Endothelial cell of umbilical vein (primary cell): Measurements from ENCODE around the gene PDE6C. TPM values are rescaled to one million over a fixed set of nuclear protein-coding genes. Genes with fewer than 3 reads are reported as not detected.

Source experiments
- BruUV-seq: library from RNA; stranded (reverse); fragments of 400-500 nt; replicated peaks from 2 replicates; lab custom pipeline; 2021; lab: Mats Ljungman, UMichigan
- CTCF ChIA-PET: fragments of 300-600, 350-600 bp; sonication (Branson Sonifier 250); formaldehyde crosslinking; loops from one replicate; lab custom pipeline; 2021; ENCODE audit warnings: antibody characterized with exemption, inconsistent platforms; lab: Charles Lee
- POLR2A ChIA-PET: fragments of 300-600, 350-600 bp; sonication (Branson Sonifier 250); formaldehyde crosslinking; loops from one replicate; lab custom pipeline; 2021; ENCODE audit warnings: antibody characterized with exemption, inconsistent platforms; lab: Charles Lee
- DNase-seq: peaks from one replicate; pipeline ENCODE4 v3.0.0-alpha.2; 2011; ENCODE audit warnings: low read depth, low spot score
- FAIRE-seq: peaks from 2 replicates; lab custom pipeline; 2011; peaks lifted over from hg19 to GRCh38; lab: Jason Lieb, UNC
- H2AFZ ChIP-seq: 2 replicates; pipeline ENCODE4 v1.6.0; 2012; ENCODE audit warnings: low read depth, low read length, control low read depth, inconsistent platforms
- H3K27ac ChIP-seq: 2 replicates; pipeline ENCODE4 v1.5.1; 2011; ENCODE audit warnings: low read depth, mild to moderate bottlenecking, control low read depth, low read length, moderate library complexity; ENCODE audit not compliant: insufficient read depth
- H3K27me3 ChIP-seq, 2 experiments: 2 replicates each; pipeline versions ENCODE4 v1.6.0 to v1.6.1; 2011; ENCODE audit warnings: low read length in 2 of 2, mixed read lengths in 1 of 2; ENCODE audit not compliant: control insufficient read depth in 2 of 2, insufficient read depth in 2 of 2
- H3K36me3 ChIP-seq, 2 experiments: 2 replicates in 1 of 2; 3 replicates in 1 of 2; pipeline ENCODE4 v1.5.1; 2011; ENCODE audit warnings: low read length in 2 of 2, mild to moderate bottlenecking in 1 of 2, moderate library complexity in 1 of 2; ENCODE audit not compliant: control insufficient read depth in 2 of 2, insufficient read depth in 2 of 2; ENCODE audit errors: extremely low read depth in 1 of 2
- H3K4me1 ChIP-seq: 3 replicates; pipeline ENCODE4 v1.5.1; 2011; ENCODE audit warnings: mild to moderate bottlenecking, low read length; ENCODE audit not compliant: control insufficient read depth, insufficient read depth; ENCODE audit errors: extremely low read depth
- H3K4me2 ChIP-seq: 2 replicates; pipeline ENCODE4 v1.6.1; 2011; ENCODE audit warnings: low read length, control low read depth, mixed read lengths; ENCODE audit not compliant: insufficient read depth
- H3K4me3 ChIP-seq, 3 experiments: fragments of 200-600 bp in 1 of 3; sonication (generic), shearing (Covaris generic) in 1 of 3; replicated peaks in 1 of 3; 2 replicates each; pipeline ENCODE4 v1.5.1; 2011 to 2016; ENCODE audit warnings: control low read depth in 3 of 3, low read length in 3 of 3, mild to moderate bottlenecking in 2 of 3, inconsistent platforms in 1 of 3, low read depth in 1 of 3, moderate library complexity in 1 of 3; ENCODE audit not compliant: insufficient read depth in 1 of 3
- H3K79me2 ChIP-seq: 2 replicates; pipeline ENCODE4 v1.6.0; 2012; ENCODE audit warnings: low read length, inconsistent platforms; ENCODE audit not compliant: control insufficient read depth, insufficient read depth
- H3K9ac ChIP-seq: replicated peaks from 2 replicates; pipeline ENCODE3; 2011; ENCODE audit warnings: low read length, control low read depth; ENCODE audit not compliant: insufficient read depth; ENCODE audit errors: extremely low read depth
- H3K9me1 ChIP-seq: replicated peaks from 3 replicates; pipeline ENCODE4 v1.6.0; 2011; ENCODE audit warnings: mild to moderate bottlenecking, low read length; ENCODE audit not compliant: control insufficient read depth, insufficient read depth; ENCODE audit errors: extremely low read depth
- H3K9me3 ChIP-seq: replicated peaks from 2 replicates; pipeline ENCODE4 v1.5.1; 2012; ENCODE audit warnings: low read length, inconsistent platforms; ENCODE audit not compliant: control insufficient read depth, insufficient read depth
- H4K20me1 ChIP-seq: replicated peaks from 2 replicates; pipeline ENCODE3; 2011; ENCODE audit warnings: mild to moderate bottlenecking, low read length; ENCODE audit not compliant: control insufficient read depth, insufficient read depth; ENCODE audit errors: extremely low read depth
- CTCF ChIP-seq, 2 donors: IDR thresholded peaks; 1 replicate in 1 of 2; 2 replicates in 1 of 2; pipeline ENCODE4 v1.5.1; 2011; ENCODE audit warnings: low read length in 2 of 2, mild to moderate bottlenecking in 2 of 2, moderate library complexity in 2 of 2, control low read depth in 1 of 2, inconsistent platforms in 1 of 2, low read depth in 1 of 2; ENCODE audit not compliant: insufficient read depth in 1 of 2; ENCODE audit errors: extremely low read depth in 1 of 2
- FOS ChIP-seq: IDR thresholded peaks from 2 replicates; pipeline ENCODE4 v1.6.1; 2011; ENCODE audit warnings: mild to moderate bottlenecking, low read length, moderate library complexity, borderline replicate concordance; ENCODE audit not compliant: insufficient read depth
- JUN ChIP-seq: IDR thresholded peaks from 2 replicates; pipeline ENCODE4 v1.6.1; 2011; ENCODE audit warnings: borderline replicate concordance, low read depth; ENCODE audit not compliant: insufficient read length, insufficient read depth
- MAX ChIP-seq: IDR thresholded peaks from 2 replicates; pipeline ENCODE4 v1.6.1; 2011; ENCODE audit not compliant: insufficient read depth, insufficient read length
- MYC ChIP-seq: IDR thresholded peaks from one replicate; pipeline ENCODE4 v1.6.1; 2011; ENCODE audit warnings: mild to moderate bottlenecking, low read depth, low read length
- POLR2A ChIP-seq: IDR thresholded peaks from 2 replicates; pipeline ENCODE4 v1.6.1; 2012; ENCODE audit warnings: low read depth, mild to moderate bottlenecking, control low read depth, low read length
- dilution Hi-C: fragments of 300-500 bp; cut with MboI; formaldehyde crosslinking; loops from one replicate; pipeline ENCODE4 v1.15.0; 2019; ENCODE audit warnings: low sequenced_read_pairs; ENCODE audit not compliant: extremely low pct_ligation_motif_present
- intact Hi-C: fragments of 100-400 bp; cut with micrococcal nuclease; formaldehyde crosslinking; loops from one replicate; pipeline ENCODE4 v1.10.0; 2022
- polyA plus RNA-seq, 4 experiments: library from polyadenylated mRNA; depleted of rRNA in 3 of 4; stranded (reverse) in 3 of 4; unstranded in 1 of 4; fragments of >200 nt; gene quantifications; 2 replicates each; pipeline versions ENCODE4 v1.2.1 to v1.2.3, GENCODE V29; 2011 to 2012; ENCODE audit warnings: missing spikeins in 1 of 4
- total RNA-seq: library from RNA; stranded (reverse); gene quantifications from 2 replicates; pipeline ENCODE4 v1.2.3, GENCODE V29; 2021

The PDE6C gene
- total and polyA plus RNA-seq, 2 donors (not counting 3 experiments of a cell fraction or from before 2014, with no cell fraction given): not detected

DNA sequence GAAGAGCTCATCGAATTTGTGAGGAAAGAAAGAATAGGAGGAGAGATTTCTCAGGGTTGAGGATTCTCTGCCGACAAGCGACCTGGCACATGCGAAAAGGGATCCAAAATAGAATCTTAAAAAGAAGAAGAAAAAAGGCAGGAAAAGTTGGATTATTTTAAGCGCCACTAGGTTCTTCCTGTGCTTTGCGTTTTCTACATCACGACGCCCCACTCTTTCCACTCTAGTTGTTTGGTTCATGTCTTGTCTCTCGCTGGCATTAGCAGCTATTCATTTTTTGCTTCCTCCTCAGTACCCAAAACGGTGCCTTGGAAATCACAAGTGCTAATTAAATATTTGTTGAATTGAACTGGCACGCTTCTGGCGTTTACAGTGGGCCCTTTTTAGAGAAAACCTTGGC lies 90.7 kb downstream of the PDE6C start:
- Histone ChIP-seq H3K4me1 (peaks cover 9% of the 10 kb centered on the region), H3K27me3 (peaks cover 0 to 7% of the 10 kb centered on the region in 2 experiments), H3K79me2 (peaks cover 6% of the 10 kb centered on the region), H3K9me3 (no peaks in the 10 kb centered on the region), H3K27ac (peak overlapping the region; percentile 52), H3K36me3 (peaks cover 5% of the 10 kb centered on the region in 2 experiments), H3K9me1 (no peaks in the 10 kb centered on the region), H3K4me2 (peak overlapping the region; percentile 95), H2AFZ (peak overlapping the region; percentile 93), H3K9ac (peak overlapping the region; percentile 90), H4K20me1 (no peaks in the 10 kb centered on the region), H3K4me3 (peak overlapping the region; percentile 60 to 81 (median 68))
- TF ChIP-seq FOS: no peak
- TF ChIP-seq MYC: no peak
- no peak for TF ChIP-seq JUN
- no peak for TF ChIP-seq POLR2A
- no peak for TF ChIP-seq MAX
- TF ChIP-seq CTCF (IDR thresholded peaks at IDR 0.05; ENCODE audit: extremely low read depth in 1 of 2, insufficient read depth in 1 of 2, low read depth in 1 of 2, low read length in 2 of 2): no peak
- ChIA-PET CTCF (interaction anchor here (0.7 to 1.7 kb wide), 11 partner anchors 9 to 617 kb away, joined by 3 to 11 read pairs (median 4); no protein-coding TSS in a partner anchor), POLR2A (interaction anchor here (1.6 kb wide), 1 partner anchor 21 kb away, joined by 4 read pairs; no protein-coding TSS in a partner anchor)
- intact Hi-C loops: loop anchor here (5.0 to 10.0 kb wide), 2 partner anchors 154 to 842 kb away; partner anchors contain the start of gene HELLS
- no TSS peak for BruUV-seq
- dilution Hi-C loops: no loop called here
- DNase-seq (no peak), FAIRE-seq (peak; percentile 50)
